ENCODE results near the gene TWIST1.

DNA sequence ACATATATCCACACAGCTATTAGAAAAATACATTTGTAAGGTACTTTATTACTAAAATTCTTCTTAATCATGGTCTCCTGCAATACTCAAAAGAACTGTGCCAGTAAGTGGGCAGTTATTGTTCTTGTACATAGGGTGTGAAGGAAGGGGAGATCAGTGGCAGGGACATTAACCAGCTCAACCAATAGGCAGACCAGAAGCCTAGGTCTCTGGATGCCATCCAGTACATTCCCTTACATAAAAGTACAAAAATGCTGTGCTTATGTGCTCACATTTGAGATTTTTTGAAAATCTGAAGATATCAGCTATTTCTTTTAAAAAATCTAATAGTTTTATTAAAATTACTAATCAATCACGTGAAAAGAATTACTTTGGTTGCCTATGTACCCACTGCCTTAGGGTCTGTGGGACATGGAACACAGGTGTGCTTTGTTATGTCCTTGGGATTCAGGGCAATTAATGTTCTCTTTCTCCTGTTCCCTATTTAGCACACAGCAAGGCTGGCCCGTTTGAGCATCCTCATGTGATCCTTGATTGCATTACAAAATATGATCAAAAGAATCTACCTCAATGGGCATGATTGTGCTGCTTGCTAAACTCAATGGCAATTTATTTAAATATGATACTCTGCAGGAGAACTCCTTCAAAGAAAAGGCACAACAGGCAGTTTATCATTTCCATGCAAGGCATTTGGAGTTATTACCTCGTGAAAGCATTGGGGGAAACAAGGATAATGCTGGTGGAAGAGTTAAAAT is 22.7 kb downstream of the TWIST1 start:
- no peak for TF ChIP-seq POLR2AphosphoS5 (IDR thresholded peaks at IDR 0.05; ENCODE audit: low read depth, low read length)
- TF ChIP-seq POLR2A (IDR thresholded peaks at IDR 0.05; ENCODE audit: low read depth, low read length): no peak
- TF ChIP-seq TAF1 (IDR thresholded peaks at IDR 0.05; ENCODE audit: borderline replicate concordance, low read depth, low read length): no peak
